Measurements from ENCODE around the gene MAST4.
A peak's percentile ranks its signal among the peaks of the same experiment; 100 is the strongest.

Gene MAST4

GRCh38 chr5:67027171-67027570 is 431.0 kb downstream of the MAST4 start:
- Histone ChIP-seq H3K4me1 (ENCODE audit: control insufficient read depth, insufficient read depth, low read length) (peaks cover 5% of the 10 kb centered on the region), H3K36me3 (ENCODE audit: control insufficient read depth, insufficient read depth, low read length) (no peaks in the 10 kb centered on the region)

DNA sequence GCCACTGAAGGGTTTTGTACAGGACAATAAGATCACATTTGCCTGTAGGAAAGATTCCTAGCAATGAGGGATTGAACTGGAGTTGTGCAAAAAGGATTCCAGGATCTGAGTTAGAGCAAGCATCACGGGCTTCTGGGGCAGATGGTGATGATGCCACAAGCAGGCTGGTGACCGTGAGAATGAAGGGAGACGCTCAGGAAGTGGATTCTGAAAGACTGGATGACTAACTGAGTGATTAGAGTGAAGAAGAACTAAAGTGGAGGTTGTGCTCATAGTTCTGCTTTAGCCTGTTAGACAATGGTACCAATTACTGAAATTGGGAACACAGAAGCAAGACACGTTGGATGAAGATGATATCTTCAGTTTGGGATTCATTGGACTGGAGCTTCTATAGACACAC is 432.2 kb downstream of the MAST4 start:
- Histone ChIP-seq H3K9me3 (ENCODE audit: control insufficient read depth, insufficient read depth, low read length) (no peaks in the 10 kb centered on the region), H3K36me3 (ENCODE audit: control insufficient read depth, insufficient read depth, low read length) (no peaks in the 10 kb centered on the region), H3K4me3 (ENCODE audit: low read depth, low read length) (no peak overlapping the region), H3K4me1 (ENCODE audit: control insufficient read depth, insufficient read depth, low read length) (peaks cover 5% of the 10 kb centered on the region), H3K27me3 (ENCODE audit: control insufficient read depth, insufficient read depth, low read length) (no peaks in the 10 kb centered on the region), H3K9ac (ENCODE audit: low read depth, low read length) (no peak overlapping the region)

More at GRCh38 chr5:67027171-67027570, 431.0 kb downstream of the MAST4 start:
- Histone ChIP-seq H3K4me3 (ENCODE audit: low read depth, low read length) (no peak overlapping the region), H3K27me3 (ENCODE audit: control insufficient read depth, insufficient read depth, low read length) (no peaks in the 10 kb centered on the region), H3K9me3 (ENCODE audit: control insufficient read depth, insufficient read depth, low read length) (no peaks in the 10 kb centered on the region), H3K9ac (ENCODE audit: low read depth, low read length) (no peak overlapping the region)

DNA sequence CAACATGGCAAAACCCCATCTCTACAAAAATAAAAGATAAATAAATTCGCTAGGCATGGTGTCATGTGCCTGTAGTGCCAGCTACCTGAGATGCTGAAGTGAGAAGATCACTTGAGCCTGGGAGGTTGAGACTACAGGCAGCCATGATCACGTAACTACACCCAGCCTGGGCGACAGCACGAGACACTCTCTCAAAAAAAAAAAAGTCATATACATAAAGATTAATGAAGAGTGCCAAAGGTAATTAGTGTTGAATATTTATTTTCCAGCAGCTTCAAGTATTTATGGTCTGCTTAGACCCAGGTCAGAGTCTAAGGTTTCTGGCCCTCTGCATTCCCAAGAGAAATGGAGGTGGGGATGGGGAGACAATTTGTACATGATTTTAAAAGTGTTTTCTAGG is 432.7 kb downstream of the MAST4 start:
- peaks cover 5% of the 10 kb centered on the region for H3K4me1 ChIP-seq (ENCODE audit: control insufficient read depth, insufficient read depth, low read length)
- no peaks in the 10 kb centered on the region for H3K27me3 ChIP-seq (ENCODE audit: control insufficient read depth, insufficient read depth, low read length)
- H3K4me3 ChIP-seq (ENCODE audit: low read depth, low read length) = no peak overlapping the region
- H3K36me3 ChIP-seq (ENCODE audit: control insufficient read depth, insufficient read depth, low read length) = no peaks in the 10 kb centered on the region
- H3K9ac ChIP-seq (ENCODE audit: low read depth, low read length) = no peak overlapping the region
- no peaks in the 10 kb centered on the region for H3K9me3 ChIP-seq (ENCODE audit: control insufficient read depth, insufficient read depth, low read length)

- no peak overlapping the region for H3K4me3 ChIP-seq (ENCODE audit: low read depth, low read length)
- no peak overlapping the region for H3K9ac ChIP-seq (ENCODE audit: low read depth, low read length)
- H3K4me1 ChIP-seq (ENCODE audit: control insufficient read depth, insufficient read depth, low read length) = peaks cover 5% of the 10 kb centered on the region
Measured at GRCh38 chr5:67029481-67029880, 433.3 kb downstream of the MAST4 start.

GRCh38 chr5:67030289-67031056 is 434.3 kb downstream of the MAST4 start:
- H3K9me3 ChIP-seq (ENCODE audit: control insufficient read depth, insufficient read depth, low read length) = no peaks in the 10 kb centered on the region
- H3K4me3 ChIP-seq (ENCODE audit: low read depth, low read length) = no peak overlapping the region
- H3K4me1 ChIP-seq (ENCODE audit: control insufficient read depth, insufficient read depth, low read length) = peaks cover 5% of the 10 kb centered on the region
- no peak overlapping the region for H3K9ac ChIP-seq (ENCODE audit: low read depth, low read length)
- H3K36me3 ChIP-seq (ENCODE audit: control insufficient read depth, insufficient read depth, low read length) = no peaks in the 10 kb centered on the region
- no peaks in the 10 kb centered on the region for H3K27me3 ChIP-seq (ENCODE audit: control insufficient read depth, insufficient read depth, low read length)

More at GRCh38 chr5:67029481-67029880, 433.3 kb downstream of the MAST4 start:
- no peaks in the 10 kb centered on the region for H3K9me3 ChIP-seq (ENCODE audit: control insufficient read depth, insufficient read depth, low read length)
- H3K36me3 ChIP-seq (ENCODE audit: control insufficient read depth, insufficient read depth, low read length) = no peaks in the 10 kb centered on the region
- H3K27me3 ChIP-seq (ENCODE audit: control insufficient read depth, insufficient read depth, low read length) = no peaks in the 10 kb centered on the region

DNA sequence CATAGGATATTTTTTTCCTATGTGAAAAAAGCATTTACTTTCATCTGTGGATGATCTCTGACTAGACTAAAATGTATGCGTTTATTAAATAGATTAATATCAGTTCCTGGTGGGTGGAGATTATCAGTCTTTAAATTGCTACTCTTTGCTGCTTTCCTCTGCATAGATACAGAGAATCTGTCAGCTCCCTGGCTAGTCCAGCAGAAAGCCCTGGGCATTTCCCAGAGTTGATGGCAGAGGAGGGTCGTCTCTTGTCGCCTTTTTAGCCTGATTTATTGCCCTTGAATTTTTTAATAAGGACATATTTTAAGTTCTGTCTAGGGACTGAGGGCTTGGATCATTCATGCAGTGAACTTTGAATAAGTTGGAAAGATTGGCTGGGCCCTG is 434.9 kb downstream of the MAST4 start:
- H3K27me3 ChIP-seq (ENCODE audit: control insufficient read depth, insufficient read depth, low read length) = no peaks in the 10 kb centered on the region
- H3K9ac ChIP-seq (ENCODE audit: low read depth, low read length) = no peak overlapping the region
- H3K4me1 ChIP-seq (ENCODE audit: control insufficient read depth, insufficient read depth, low read length) = peaks cover 5% of the 10 kb centered on the region
- H3K9me3 ChIP-seq (ENCODE audit: control insufficient read depth, insufficient read depth, low read length) = no peaks in the 10 kb centered on the region
- H3K36me3 ChIP-seq (ENCODE audit: control insufficient read depth, insufficient read depth, low read length) = no peaks in the 10 kb centered on the region
- no peak overlapping the region for H3K4me3 ChIP-seq (ENCODE audit: low read depth, low read length)

GRCh38 chr5:67031692-67032091 is 435.5 kb downstream of the MAST4 start:
- H3K27me3 ChIP-seq (ENCODE audit: control insufficient read depth, insufficient read depth, low read length) = no peaks in the 10 kb centered on the region
- H3K36me3 ChIP-seq (ENCODE audit: control insufficient read depth, insufficient read depth, low read length) = no peaks in the 10 kb centered on the region
- no peaks in the 10 kb centered on the region for H3K9me3 ChIP-seq (ENCODE audit: control insufficient read depth, insufficient read depth, low read length)
- H3K4me3 ChIP-seq (ENCODE audit: low read depth, low read length) = no peak overlapping the region
- peaks cover 5% of the 10 kb centered on the region for H3K4me1 ChIP-seq (ENCODE audit: control insufficient read depth, insufficient read depth, low read length)
- peak overlapping the region; percentile 9 for H3K9ac ChIP-seq (ENCODE audit: low read depth, low read length)

DNA sequence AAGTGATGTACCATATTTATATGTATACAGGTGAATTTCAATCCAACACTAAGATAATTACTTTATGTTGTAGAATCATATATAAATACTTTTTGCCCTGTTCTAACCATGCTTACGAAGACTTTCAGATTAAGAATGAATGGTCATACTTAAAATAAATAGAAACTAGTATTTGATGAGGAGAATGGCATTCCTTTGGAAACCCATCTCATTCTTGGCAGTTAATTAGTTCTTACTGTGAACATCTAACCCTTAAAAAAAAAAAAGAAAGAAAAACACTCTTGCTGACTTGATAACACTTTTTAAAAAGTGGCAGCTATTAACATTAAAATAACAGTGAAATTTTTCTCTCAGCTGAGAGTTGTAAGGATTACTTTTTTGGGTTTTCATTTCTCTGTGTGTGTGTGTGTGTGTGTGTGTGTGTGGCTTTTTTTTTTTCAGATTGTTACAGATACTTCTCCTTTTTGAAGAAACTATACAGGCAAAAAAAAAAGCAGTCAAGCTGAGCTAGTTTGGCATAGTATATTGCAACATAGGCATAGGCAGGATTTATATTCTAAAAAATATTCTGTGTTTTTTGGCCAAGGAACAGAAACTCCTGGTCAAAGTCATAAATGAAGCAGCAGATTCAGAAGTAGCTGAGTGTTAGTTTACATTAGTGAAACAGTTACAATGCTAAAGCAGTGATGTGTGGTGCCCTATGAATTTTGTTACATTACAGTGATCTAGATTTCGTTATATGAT is 436.9 kb downstream of the MAST4 start:
- H3K4me3 ChIP-seq (ENCODE audit: low read depth, low read length) = no peak overlapping the region
- H3K9ac ChIP-seq (ENCODE audit: low read depth, low read length) = no peak overlapping the region
- no peaks in the 10 kb centered on the region for H3K36me3 ChIP-seq (ENCODE audit: control insufficient read depth, insufficient read depth, low read length)
- no peaks in the 10 kb centered on the region for H3K27me3 ChIP-seq (ENCODE audit: control insufficient read depth, insufficient read depth, low read length)
- H3K4me1 ChIP-seq (ENCODE audit: control insufficient read depth, insufficient read depth, low read length) = peaks cover 5% of the 10 kb centered on the region
- no peaks in the 10 kb centered on the region for H3K9me3 ChIP-seq (ENCODE audit: control insufficient read depth, insufficient read depth, low read length)

- Histone ChIP-seq H3K9me3 (ENCODE audit: control insufficient read depth, insufficient read depth, low read length) (no peaks in the 10 kb centered on the region), H3K9ac (ENCODE audit: low read depth, low read length) (no peak overlapping the region), H3K4me1 (ENCODE audit: control insufficient read depth, insufficient read depth, low read length) (peaks cover 5% of the 10 kb centered on the region), H3K4me3 (ENCODE audit: low read depth, low read length) (no peak overlapping the region), H3K27me3 (ENCODE audit: control insufficient read depth, insufficient read depth, low read length) (no peaks in the 10 kb centered on the region), H3K36me3 (ENCODE audit: control insufficient read depth, insufficient read depth, low read length) (no peaks in the 10 kb centered on the region)
Measured at GRCh38 chr5:67033880-67034651, 437.9 kb downstream of the MAST4 start.

DNA sequence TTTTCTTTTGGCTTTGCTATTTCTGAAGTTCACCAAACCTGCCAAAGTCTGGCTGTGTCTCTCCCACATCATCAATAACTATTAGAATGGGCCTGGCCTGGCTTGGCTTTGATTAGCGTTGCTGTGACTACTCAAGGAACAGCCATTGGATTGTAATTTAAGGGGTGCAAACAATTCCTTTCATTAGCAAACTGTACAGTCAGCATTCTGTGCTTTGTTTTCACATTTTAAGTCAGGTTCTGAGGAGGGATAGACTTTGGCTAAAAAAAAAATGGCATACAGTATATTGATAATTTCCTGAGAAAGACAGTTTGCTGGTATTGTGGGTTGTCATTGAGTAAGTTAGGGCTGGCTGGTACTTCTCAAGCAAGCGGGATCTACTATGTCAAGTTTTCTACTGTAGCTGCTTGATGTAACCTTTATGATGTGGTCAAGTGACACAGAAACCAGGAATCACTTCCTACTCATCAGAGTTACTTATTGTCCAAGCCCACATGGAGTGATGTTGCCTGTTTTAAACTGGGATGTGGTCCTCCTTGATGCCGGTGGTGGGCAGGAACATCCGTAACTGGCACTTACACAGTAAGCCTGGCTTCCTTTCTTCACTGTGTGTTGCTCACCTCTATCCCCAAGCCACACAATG is 439.0 kb downstream of the MAST4 start:
- Histone ChIP-seq H3K4me3 (ENCODE audit: low read depth, low read length) (no peak overlapping the region), H3K9me3 (ENCODE audit: control insufficient read depth, insufficient read depth, low read length) (no peaks in the 10 kb centered on the region), H3K36me3 (ENCODE audit: control insufficient read depth, insufficient read depth, low read length) (no peaks in the 10 kb centered on the region), H3K4me1 (ENCODE audit: control insufficient read depth, insufficient read depth, low read length) (peaks cover 5% of the 10 kb centered on the region), H3K27me3 (ENCODE audit: control insufficient read depth, insufficient read depth, low read length) (peaks cover 8% of the 10 kb centered on the region), H3K9ac (ENCODE audit: low read depth, low read length) (no peak overlapping the region)

- Histone ChIP-seq H3K4me3 (ENCODE audit: low read depth, low read length) (no peak overlapping the region), H3K36me3 (ENCODE audit: control insufficient read depth, insufficient read depth, low read length) (no peaks in the 10 kb centered on the region), H3K4me1 (ENCODE audit: control insufficient read depth, insufficient read depth, low read length) (peaks cover 2% of the 10 kb centered on the region), H3K27me3 (ENCODE audit: control insufficient read depth, insufficient read depth, low read length) (peaks cover 20% of the 10 kb centered on the region), H3K9me3 (ENCODE audit: control insufficient read depth, insufficient read depth, low read length) (no peaks in the 10 kb centered on the region), H3K9ac (ENCODE audit: low read depth, low read length) (no peak overlapping the region)
Measured at GRCh38 chr5:67037171-67037570, 441.0 kb downstream of the MAST4 start.
